ENCODE results near the gene VLDLR.

VLDLR gene

GRCh38 chr9:2621722-2622460, at the start of gene VLDLR:
Gene VLDLR, plus strand, starts transcription at chr9:2621787. Its CDS starts 403 bp downstream, at chr9:2622190.
- DNase-seq (ENCODE audit: low read depth, low spot score), result no peak

GRCh38 chr9:2574203-2574602, 47.4 kb upstream of the VLDLR start:
- no peak for DNase-seq (ENCODE audit: low read depth, low spot score)

GRCh38 chr9:2576631-2577030, 45.0 kb upstream of the VLDLR start:
- no peak for DNase-seq (ENCODE audit: low read depth, low spot score)

- DNase-seq (ENCODE audit: low read depth, low spot score), result no peak
Measured at GRCh38 chr9:2583308-2584013, 38.1 kb upstream of the VLDLR start.

- no peak for DNase-seq (ENCODE audit: low read depth, low spot score)
Measured at GRCh38 chr9:2591967-2592366, 29.6 kb upstream of the VLDLR start.

- DNase-seq (ENCODE audit: low read depth, low spot score), result no peak
Measured at GRCh38 chr9:2593744-2594143, 27.8 kb upstream of the VLDLR start.

- DNase-seq (ENCODE audit: low read depth, low spot score), result no peak
Measured at GRCh38 chr9:2595973-2596372, 25.6 kb upstream of the VLDLR start.

GRCh38 chr9:2597483-2597882, 24.1 kb upstream of the VLDLR start:
- no peak for DNase-seq (ENCODE audit: low read depth, low spot score)

- no peak for DNase-seq (ENCODE audit: low read depth, low spot score)
Measured at GRCh38 chr9:2599896-2600295, 21.7 kb upstream of the VLDLR start.

- no peak for DNase-seq (ENCODE audit: low read depth, low spot score)
Measured at GRCh38 chr9:2600307-2600706, 21.3 kb upstream of the VLDLR start.

GRCh38 chr9:2601785-2602378, 19.7 kb upstream of the VLDLR start:
- DNase-seq (ENCODE audit: low read depth, low spot score), result no peak

- no peak for DNase-seq (ENCODE audit: low read depth, low spot score)
Measured at GRCh38 chr9:2602704-2603116, 18.9 kb upstream of the VLDLR start.

GRCh38 chr9:2603621-2604020, 18.0 kb upstream of the VLDLR start:
- no peak for DNase-seq (ENCODE audit: low read depth, low spot score)

GRCh38 chr9:2605246-2605645, 16.3 kb upstream of the VLDLR start:
- no peak for DNase-seq (ENCODE audit: low read depth, low spot score)

GRCh38 chr9:2608276-2608675, 13.3 kb upstream of the VLDLR start:
- no peak for DNase-seq (ENCODE audit: low read depth, low spot score)

GRCh38 chr9:2610985-2611384, 10.6 kb upstream of the VLDLR start:
- DNase-seq (ENCODE audit: low read depth, low spot score), result no peak

GRCh38 chr9:2611961-2612360, 9.6 kb upstream of the VLDLR start:
- DNase-seq (ENCODE audit: low read depth, low spot score), result no peak

GRCh38 chr9:2613730-2614271, 7.8 kb upstream of the VLDLR start:
- no peak for DNase-seq (ENCODE audit: low read depth, low spot score)

- DNase-seq (ENCODE audit: low read depth, low spot score), result no peak
Measured at GRCh38 chr9:2615497-2615896, 6.1 kb upstream of the VLDLR start.

- no peak for DNase-seq (ENCODE audit: low read depth, low spot score)
Measured at GRCh38 chr9:2616692-2617377, 4.8 kb upstream of the VLDLR start.

- no peak for DNase-seq (ENCODE audit: low read depth, low spot score)
Measured at GRCh38 chr9:2618289-2618688, 3.3 kb upstream of the VLDLR start.
